Urothelium cell line (cell line): Measurements from ENCODE around the gene BTG1.
A peak's percentile ranks its signal among the peaks of the same experiment; 100 is the strongest.
"Not testable (repeated sequence)": the region's sequence is repeated elsewhere in the genome, so short reads cannot be mapped to it uniquely, and the experiment has no call there.

ENCODE experiments used
- DNase-seq: peaks from one replicate; pipeline ENCODE4 v3.0.0; 2011; ENCODE audit warnings: low spot score, mixed read lengths
- FAIRE-seq: peaks from 2 replicates; lab custom pipeline; 2011; peaks lifted over from hg19 to GRCh38; lab: Jason Lieb, UNC

BTG1 gene

GRCh38 chr12:92151916-92152315 lies 6.3 kb upstream of the BTG1 start:
- DNase-seq = no peak
- no peak for FAIRE-seq

DNA sequence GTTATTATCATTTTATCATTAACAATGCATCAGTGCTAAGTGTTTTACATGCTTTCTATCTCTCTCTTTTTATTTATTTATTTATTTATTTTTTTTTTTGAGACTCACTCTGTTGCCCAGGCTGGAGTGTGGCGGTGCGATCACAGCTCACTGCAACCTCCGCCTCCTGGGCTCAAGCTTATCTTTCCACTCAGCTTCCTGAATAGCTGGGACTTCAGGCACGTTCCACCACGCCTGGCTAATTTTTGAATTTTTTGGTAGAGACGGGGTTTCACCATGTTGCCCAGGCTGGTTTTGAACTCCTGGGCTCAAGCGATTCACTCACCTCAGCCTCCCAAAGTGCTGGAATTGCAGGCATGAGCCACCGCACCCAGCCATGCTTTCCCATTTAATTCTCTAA lies 3.9 kb upstream of the BTG1 start:
- FAIRE-seq (no peak), DNase-seq (no peak)

DNA sequence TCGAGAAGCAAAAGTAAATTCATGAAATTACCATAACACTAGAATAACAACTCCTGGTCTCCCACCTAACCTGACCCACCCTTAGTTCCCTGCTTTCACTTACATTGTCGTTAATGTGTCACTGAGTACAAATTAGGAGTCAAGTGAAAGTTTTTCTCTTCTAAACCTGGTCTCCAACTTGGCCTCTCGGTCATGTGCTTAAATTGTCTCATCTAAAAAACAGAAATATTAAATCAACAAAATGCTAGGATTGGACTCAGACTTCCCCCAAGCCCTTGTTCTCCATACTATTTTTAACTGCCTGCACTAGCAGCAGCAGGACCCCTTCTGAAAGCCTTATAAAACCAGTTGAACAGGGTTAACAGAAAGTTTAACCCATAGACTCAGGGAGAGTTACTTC lies 1.8 kb upstream of the BTG1 start:
- FAIRE-seq (no peak), DNase-seq (no peak)

DNA sequence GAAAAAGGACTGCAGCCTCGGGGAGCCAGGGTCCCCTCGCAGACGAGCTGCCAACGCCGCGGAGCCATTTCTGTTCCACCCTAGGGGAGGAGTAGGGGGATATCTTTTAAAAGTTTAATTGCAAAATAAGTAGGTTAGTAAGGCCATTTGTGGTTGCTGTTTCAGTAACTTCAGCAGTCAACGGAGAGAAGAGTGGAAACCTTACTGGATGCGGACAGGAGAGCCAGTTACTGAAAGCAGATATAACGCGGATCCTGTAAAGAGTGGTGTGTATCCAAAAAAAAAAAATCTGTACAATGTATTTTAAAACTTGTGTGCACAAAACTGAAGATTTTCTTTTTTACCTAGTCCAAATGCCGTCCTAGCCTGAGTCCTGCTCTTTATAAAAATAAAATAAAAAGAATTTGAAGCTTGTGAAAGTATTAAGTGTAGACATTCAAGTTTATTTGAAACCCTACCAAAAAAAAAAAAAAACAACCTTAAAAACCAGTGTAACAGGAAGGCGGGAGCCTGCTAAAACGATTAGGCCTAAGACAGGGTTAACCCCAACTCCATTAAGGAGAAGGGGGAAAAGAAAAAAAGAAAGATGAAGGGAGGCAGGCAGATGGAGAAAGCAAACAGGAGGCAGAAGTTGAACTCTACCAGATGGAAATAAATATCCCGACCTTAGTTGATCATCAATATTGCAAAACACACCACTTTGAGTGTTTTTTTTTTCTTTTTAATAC lies 1.0 kb upstream of the BTG1 start:
- FAIRE-seq (no peak), DNase-seq (no peak)

DNA sequence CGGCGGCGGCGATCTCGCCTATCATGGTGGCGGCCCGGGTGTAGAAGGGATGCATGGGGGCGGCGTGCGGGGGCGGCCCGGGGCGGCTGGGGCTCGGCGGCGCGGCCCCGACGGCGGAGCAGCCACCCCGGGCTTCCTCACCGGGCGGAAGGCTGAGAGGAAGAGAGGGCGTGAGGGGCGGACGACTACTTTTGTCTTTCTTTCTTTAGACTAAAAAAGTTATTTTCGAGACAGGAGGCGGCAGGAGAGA lies 240 bp downstream of the BTG1 start:
- no peak for DNase-seq
- no peak for FAIRE-seq

GRCh38 chr12:92144631-92145480 lies 790 bp downstream of the BTG1 start:
- DNase-seq (peak; percentile 14), FAIRE-seq (no peak)

- FAIRE-seq = no peak
- DNase-seq = peak; percentile 38
Observed at GRCh38 chr12:92143686-92144630, 1.7 kb downstream of the BTG1 start.

GRCh38 chr12:92143258-92143657 lies 2.4 kb downstream of the BTG1 start:
- DNase-seq (no peak), FAIRE-seq (no peak)

DNA sequence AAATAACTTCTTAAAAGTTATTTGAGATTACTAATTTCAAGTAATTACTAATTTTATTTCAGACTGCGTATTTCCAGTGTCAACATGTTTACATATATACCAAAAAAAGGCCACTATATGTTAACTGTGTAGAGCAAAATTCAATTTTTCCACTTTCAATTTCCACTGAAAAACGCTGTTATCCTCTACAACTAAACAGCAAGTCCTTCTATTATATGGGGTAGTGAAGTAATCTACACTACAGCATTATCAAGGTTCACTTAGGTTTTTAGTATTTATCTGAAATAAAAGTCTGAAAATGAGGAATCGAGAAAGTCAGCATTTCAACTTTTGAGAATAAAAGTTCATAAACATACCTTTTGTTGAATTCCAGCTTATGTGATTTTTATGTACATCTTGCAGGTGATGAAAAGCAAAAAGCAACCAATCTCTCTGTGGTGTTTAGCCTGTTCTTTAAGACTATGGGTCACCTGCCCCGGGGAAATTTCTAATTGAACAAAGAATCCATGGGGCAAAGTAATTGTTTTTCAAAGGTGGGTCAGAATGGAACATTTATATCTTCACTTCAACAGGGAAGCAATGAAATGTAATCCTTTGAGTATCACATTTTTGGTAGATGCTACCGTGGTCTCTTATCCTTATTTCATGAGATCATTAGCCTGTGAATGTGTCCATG lies 3.3 kb downstream of the BTG1 start:
- DNase-seq = no peak
- no peak for FAIRE-seq

DNA sequence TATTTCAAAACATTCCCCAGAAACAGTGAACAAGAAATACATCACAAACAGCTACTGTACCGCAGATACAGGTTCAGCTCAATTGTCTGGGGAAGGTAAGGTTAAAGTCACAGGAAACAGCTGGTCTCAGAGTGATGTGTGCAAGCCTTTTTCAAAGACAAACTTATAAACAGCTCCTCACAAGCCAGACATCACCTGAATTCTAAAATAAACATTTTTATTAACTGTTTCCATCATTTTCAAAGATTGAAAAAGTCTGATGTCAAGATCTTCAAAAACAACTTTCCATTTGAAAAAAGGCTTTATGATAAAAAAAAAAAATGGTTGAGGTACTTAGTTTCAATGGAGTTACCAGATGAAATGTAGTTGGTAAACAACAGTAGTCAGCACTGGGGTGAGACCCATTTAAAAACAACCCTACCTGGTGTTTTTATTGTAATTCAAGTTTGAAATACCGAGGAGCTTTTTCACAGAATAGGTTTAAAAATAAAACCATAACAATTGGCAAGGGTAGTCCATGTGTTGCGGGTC lies 4.0 kb downstream of the BTG1 start:
- DNase-seq (no peak), FAIRE-seq (no peak)

GRCh38 chr12:92140896-92141536 lies 4.6 kb downstream of the BTG1 start:
- DNase-seq (no peak), FAIRE-seq (no peak)

DNA sequence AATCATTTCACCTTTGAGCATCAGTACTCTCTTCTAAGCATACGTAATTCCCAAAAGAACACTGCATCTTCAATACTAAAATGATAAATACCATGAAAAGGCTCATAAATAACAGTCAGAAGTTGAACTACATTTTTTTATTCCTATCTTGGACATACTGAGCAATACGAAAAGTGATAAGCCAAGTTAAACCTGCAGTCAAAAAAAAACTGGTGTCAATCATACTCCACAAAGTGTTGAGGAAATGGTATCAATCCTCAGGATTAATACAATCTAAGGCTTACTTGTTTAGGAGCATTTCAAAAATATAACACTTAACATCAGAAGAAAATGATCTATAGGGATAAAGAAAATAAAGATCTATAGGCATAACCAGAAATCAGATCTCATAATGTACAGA lies 5.5 kb downstream of the BTG1 start:
- no peak for FAIRE-seq
- DNase-seq = no peak

DNA sequence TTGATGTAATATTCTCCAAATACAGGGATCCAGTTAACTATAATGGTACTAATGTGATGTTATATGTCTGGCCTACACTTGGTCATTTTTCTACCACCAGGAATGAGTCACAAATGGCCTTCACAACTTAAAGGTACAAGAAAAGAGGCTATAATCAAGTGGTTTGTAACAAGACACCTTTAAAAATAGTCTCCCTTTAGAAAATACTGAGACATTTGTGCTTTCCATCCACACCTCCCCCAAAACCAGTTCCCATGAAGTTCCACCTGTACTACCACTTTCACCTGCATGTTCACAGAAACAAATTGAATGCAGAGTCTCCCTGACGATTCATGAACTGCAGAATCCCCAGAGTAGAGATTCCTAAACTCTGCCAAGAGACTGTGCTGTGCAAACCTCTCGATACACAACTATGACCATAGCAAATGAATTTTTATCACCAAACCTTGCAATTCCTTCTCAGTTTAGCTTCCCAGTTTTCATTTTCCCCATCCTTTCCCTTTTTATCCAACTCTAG lies 6.0 kb downstream of the BTG1 start:
- DNase-seq (no peak), FAIRE-seq (no peak)

DNA sequence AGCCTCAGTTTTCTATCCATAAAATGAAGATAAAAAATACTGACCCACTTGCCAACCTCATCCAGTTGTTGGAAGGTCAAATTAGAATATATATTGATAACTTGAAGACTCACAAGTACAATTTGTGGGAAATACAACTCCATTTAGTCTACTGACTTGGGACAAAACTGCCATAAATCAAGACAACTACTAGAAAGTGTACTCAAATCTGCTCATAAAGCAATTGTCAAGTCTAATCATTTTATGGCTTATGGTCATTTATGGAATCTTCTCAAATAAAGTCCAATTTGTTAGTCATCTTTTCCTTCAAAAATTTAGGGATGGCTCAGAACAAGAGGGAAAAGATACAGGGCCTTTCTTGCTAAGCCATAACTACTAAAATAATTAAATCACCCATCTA lies 7.0 kb downstream of the BTG1 start:
- FAIRE-seq (no peak), DNase-seq (no peak)

DNA sequence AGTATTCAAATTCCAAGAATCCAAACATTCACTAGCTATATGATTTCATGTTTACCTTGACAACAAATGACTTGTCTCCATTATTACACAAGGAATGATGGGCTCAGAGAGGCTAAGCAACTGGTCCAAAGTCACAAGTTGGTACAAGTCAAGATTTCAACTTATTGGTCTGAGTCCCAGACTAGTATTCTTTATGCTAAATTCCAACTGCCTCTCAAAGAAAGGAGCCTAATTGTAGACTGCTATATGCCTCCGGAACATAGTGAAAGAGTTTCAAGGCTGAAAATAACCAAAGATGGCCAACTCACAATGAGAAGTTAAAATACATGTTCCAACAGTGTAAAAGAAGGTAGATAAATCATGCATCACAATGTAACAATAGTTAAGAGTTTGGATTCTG lies 7.5 kb downstream of the BTG1 start:
- DNase-seq (no peak), FAIRE-seq (no peak)

- FAIRE-seq (no peak), DNase-seq (peak; percentile 4)
Observed at GRCh38 chr12:92136965-92137721, 8.5 kb downstream of the BTG1 start.

DNA sequence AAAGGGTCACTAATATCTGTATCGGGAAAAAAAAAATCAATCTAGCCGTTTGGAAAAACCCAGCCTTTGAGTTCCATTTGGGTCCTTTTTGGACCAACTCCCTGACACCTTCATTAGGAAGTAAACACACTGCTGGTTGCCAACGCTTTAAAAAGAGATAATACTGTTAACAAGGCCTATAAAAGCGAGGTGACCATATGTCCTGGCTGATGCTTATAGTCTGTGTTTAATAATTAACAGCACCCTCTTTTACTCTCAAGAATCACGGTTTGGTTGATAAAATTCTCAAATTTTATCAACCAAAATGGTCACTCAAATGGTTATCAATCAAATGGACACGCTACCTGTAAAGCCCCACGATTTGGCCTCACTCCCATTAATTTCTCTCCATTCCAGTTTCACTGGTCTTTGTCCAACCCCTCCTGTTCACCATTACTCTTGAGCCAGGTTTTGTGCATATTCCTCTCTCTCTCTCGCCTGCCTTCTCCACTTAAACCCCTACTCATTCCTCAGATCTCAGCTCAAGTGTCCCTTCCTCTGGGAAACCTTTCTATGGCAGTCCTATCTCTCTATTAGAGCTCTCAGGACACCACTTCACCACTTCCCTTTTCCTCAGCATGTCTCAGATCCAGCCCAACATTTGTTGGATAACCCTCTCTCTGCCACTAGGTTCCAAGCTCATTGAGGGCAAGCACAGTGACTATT lies 9.5 kb downstream of the BTG1 start:
- DNase-seq (no peak), FAIRE-seq (no peak)

DNA sequence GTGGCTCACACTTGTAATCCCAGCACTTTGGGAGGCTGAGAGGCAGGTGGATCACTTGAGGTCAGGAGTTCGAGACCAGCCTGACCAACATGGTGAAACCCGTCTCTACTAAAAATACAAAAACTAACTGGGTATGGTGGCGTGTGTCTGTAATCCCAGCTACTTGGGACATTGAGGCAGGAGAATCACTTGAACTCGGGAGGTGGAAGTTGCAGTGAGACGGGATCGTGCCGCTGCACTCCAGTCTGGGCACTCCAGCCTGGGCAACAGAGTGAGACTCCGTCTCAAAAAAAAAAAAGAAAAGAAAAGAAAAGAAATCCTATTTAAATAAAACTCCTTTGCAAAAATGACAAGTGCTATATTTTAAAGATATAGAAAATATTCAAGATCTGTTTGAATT lies 10.1 kb downstream of the BTG1 start:
- not testable (repeated sequence) for FAIRE-seq, DNase-seq
